ENCODE measurements around the gene SHROOM1.

The SHROOM1 gene

DNA sequence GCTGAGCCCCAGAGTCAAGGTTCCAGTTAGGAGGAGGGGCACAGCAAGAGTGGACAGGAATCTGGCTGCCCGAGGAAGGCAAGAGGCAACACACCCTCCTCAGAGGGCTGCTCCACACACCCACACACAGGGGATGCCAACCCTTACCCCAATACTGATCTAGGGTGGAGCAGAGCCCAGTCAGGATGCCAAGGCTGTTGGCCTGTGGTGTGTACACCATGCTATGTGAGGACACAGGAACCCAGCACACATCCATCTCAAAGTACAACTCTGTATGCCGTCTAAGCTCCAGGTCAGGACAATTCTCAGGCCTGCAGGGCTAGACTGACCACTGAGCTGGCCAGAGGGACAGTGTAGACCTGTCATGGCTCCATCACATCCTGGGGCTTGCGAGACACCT is 56.0 kb downstream of the SHROOM1 start:
- no peak for DNase-seq

DNA sequence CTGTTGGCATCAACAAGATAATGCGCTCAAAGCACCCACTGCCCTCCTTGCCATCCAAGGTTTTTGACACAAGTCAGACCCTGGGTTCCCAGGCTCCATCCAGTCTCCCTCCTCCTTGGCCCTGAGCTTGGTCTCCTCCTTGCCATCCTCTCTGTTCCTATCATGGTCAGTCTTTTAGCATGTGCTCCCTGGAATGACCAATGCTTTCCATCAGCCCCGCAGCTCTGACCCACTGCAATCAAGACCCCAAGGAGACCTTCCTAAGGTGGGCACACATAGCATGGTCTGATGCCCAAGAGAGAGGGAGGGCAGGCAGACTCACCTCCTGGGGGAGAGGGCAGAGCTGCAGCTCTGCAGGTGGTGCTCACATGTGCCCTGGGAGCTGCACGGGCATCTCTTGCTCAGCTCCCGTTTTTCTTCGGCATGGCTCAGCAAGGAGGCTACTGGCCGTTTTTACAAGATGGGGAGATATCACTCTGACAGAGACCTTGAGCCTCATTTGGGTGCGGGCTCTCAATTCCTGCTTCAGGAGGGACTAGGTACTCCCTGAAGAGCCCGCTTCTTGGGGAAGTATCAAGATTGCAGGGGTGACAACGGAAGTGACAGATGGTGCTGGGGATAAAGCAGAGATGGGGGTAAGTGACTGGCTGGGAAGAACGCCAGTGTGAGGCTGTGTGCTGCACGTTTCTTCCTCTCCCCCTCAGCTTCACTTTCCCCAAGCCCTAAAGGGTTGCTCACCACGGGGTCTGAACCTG is 56.7 kb downstream of the SHROOM1 start:
- DNase-seq, result no peak

DNA sequence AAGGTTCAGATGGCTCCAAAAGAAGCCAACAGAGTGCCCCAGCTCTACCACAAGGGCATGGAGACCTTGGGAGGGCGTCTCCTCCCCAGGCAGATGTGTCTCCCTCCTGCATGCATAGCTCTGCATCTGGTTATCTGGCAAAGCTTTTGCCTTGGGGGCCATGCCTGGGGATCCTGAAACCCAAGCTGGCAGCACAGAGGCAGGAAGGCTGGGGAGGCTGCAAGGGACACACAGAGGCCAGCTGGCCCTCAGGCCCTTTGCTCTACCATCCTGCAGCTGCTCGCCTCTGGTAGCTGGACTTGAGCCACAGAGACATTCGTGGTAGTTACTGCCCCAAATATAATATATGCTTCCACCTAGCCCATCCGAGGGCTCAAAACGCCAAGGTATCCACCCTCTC is 57.3 kb downstream of the SHROOM1 start:
- no peak for DNase-seq

DNA sequence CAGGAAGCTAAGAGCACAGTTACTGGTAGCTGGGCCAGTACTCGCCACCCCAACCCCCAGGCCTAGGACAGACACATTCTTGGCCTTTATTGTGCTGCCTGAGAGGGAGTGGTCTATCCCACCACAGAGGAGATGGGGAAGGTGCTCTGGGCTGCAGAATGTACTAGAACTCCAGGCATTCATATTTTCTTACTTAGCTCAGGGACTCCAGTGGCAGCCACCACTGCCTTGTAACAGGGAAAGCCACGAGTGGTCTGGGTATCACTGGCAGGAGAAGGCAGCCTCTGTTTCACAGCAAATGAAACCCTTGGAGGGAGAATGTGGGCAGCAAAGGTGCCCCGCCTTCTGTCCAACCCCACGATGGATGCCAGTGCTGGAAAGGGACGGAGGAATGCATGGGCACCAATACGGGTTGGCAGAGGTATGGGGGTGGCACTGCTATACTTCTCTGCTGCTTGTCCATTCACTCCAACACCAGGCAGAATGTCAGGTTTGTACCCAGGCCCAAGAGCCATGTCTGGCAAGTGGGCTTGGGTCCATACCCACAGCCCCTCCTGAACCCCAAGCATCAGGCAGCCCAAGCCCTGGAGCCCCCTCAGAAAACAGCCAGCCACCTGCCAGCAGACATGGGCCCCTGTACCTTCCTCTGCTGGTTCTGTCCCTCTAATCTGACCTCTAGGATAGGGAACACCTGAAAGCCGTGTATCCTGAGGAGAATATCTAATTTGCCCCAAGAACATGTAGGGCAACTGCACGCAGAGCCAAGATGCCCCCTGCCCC is 58.0 kb downstream of the SHROOM1 start:
- DNase-seq, result no peak

Data from NCI-H446 treated with DMSO at 0.1 percent for 48 hours (cell line).